GM23338 (cell line): Measurements from ENCODE around the gene ST8SIA6. TPM values are rescaled to one million over a fixed set of nuclear protein-coding genes. Genes with fewer than 3 reads are reported as not detected.

Experiments used
- ATAC-seq: fragments of 200-7000 bp; cut with Tn5 transposase; 3 replicates; pipeline ENCODE4 v1.9.1; 2020
- DNase-seq: peaks from one replicate; pipeline ENCODE4 v3.0.0-alpha.2; 2015; ENCODE audit warnings: low spot score
- H2AFZ ChIP-seq: fragments of 200-600 bp; sonication (generic); 2 replicates; pipeline ENCODE4 v1.8.0; 2016; ENCODE audit warnings: antibody characterized with exemption, mild to moderate bottlenecking, moderate library complexity
- H3F3A ChIP-seq: fragments of 200-600 bp; sonication (generic); replicated peaks from 2 replicates; pipeline ENCODE4 v1.8.0; 2017; ENCODE audit warnings: antibody characterized with exemption, mixed run types, low read depth
- H3K27ac ChIP-seq: fragments of 200-600 bp; sonication (generic); 2 replicates; pipeline ENCODE4 v1.6.1; 2016; ENCODE audit warnings: low read depth
- H3K27me3 ChIP-seq: fragments of 200-600 bp; sonication (generic); 2 replicates; pipeline ENCODE4 v1.8.0; 2016; ENCODE audit warnings: mild to moderate bottlenecking, mixed run types, moderate library complexity; ENCODE audit not compliant: insufficient read depth
- H3K36me3 ChIP-seq: fragments of 200-600 bp; sonication (generic); 2 replicates; pipeline ENCODE4 v1.8.0; 2016; ENCODE audit warnings: mild to moderate bottlenecking; ENCODE audit not compliant: insufficient read depth
- H3K4me1 ChIP-seq: fragments of 200-600 bp; sonication (generic); 2 replicates; pipeline ENCODE4 v1.8.0; 2016; ENCODE audit warnings: mild to moderate bottlenecking, moderate library complexity; ENCODE audit not compliant: insufficient read depth
- H3K4me2 ChIP-seq: fragments of 200-600 bp; sonication (generic); 2 replicates; pipeline ENCODE4 v1.7.1; 2017; ENCODE audit warnings: mixed run types
- H3K4me3 ChIP-seq: fragments of 200-600 bp; sonication (generic); 2 replicates; pipeline ENCODE4 v1.6.1; 2016; ENCODE audit warnings: mixed run types
- H3K79me2 ChIP-seq: fragments of 200-600 bp; sonication (generic); replicated peaks from 2 replicates; pipeline ENCODE4 v1.8.0; 2017; ENCODE audit warnings: mild to moderate bottlenecking; ENCODE audit not compliant: insufficient read depth
- H3K9me2 ChIP-seq: fragments of 200-600 bp; sonication (generic); 2 replicates; pipeline ENCODE4 v1.8.0; 2017; ENCODE audit not compliant: insufficient read depth
- H4K20me1 ChIP-seq: fragments of 200-600 bp; sonication (generic); replicated peaks from 2 replicates; pipeline ENCODE4 v1.8.0; 2017; ENCODE audit warnings: mild to moderate bottlenecking; ENCODE audit not compliant: insufficient read depth
- H3K27ac Mint-ChIP-seq: 2 replicates; pipeline ENCODE4 v1.8.0; 2020; ENCODE audit warnings: inconsistent platforms, mild to moderate bottlenecking, moderate library complexity, mixed read lengths
- H3K27me3 Mint-ChIP-seq: 3 replicates; pipeline ENCODE4 v1.8.0; 2022; ENCODE audit warnings: low read depth, mild to moderate bottlenecking, moderate library complexity, mixed read lengths, inconsistent platforms; ENCODE audit not compliant: insufficient read depth, poor library complexity
- H3K36me3 Mint-ChIP-seq: 3 replicates; pipeline ENCODE4 v1.8.0; 2021; ENCODE audit warnings: low read depth, mild to moderate bottlenecking, inconsistent platforms, moderate library complexity, mixed read lengths
- H3K4me1 Mint-ChIP-seq: 3 replicates; pipeline ENCODE4 v1.8.0; 2020; ENCODE audit warnings: mild to moderate bottlenecking, inconsistent platforms, mixed read lengths
- H3K4me3 Mint-ChIP-seq: 3 replicates; pipeline ENCODE4 v1.8.0; 2021; ENCODE audit warnings: moderate library complexity, mild to moderate bottlenecking, inconsistent platforms, mixed read lengths
- H3K9me3 Mint-ChIP-seq: 3 replicates; pipeline ENCODE4 v1.8.0; 2020; ENCODE audit warnings: moderate library complexity, mild to moderate bottlenecking, inconsistent platforms, mixed read lengths
- CREB1 ChIP-seq: fragments of 250-450 bp; sonication (Bioruptor Pico); IDR thresholded peaks from 2 replicates; pipeline ENCODE4 v1.5.0; 2020; ENCODE audit warnings: low read depth, mild to moderate bottlenecking, moderate library complexity
- EZH2 ChIP-seq: fragments of 200-600 bp; sonication (generic); IDR thresholded peaks from one replicate; pipeline ENCODE4 v1.8.0; 2017; ENCODE audit warnings: antibody characterized with exemption, mild to moderate bottlenecking, low read depth; ENCODE audit not compliant: unreplicated experiment
- EZH2phosphoT487 ChIP-seq: fragments of 200-600 bp; sonication (generic); IDR thresholded peaks from one replicate; pipeline ENCODE4 v1.8.1; 2018; ENCODE audit warnings: antibody characterized with exemption; ENCODE audit not compliant: unreplicated experiment
- JUNB ChIP-seq: IDR thresholded peaks from one replicate; pipeline ENCODE4 v1.6.1; 2016; ENCODE audit warnings: antibody characterized with exemption; ENCODE audit not compliant: unreplicated experiment
- STAT1 ChIP-seq: IDR thresholded peaks from one replicate; pipeline ENCODE4 v1.6.1; 2016; ENCODE audit warnings: antibody characterized with exemption; ENCODE audit not compliant: unreplicated experiment
- ZNF331 ChIP-seq: fragments of 250-450 bp; sonication (Bioruptor Pico); IDR thresholded peaks from 2 replicates; pipeline ENCODE4 v1.5.0; 2020; ENCODE audit warnings: low read depth, mild to moderate bottlenecking, moderate library complexity
- ZNF462 ChIP-seq: fragments of 250-450 bp; sonication (Bioruptor Pico); IDR thresholded peaks from 2 replicates; pipeline ENCODE4 v1.5.0; 2020; ENCODE audit warnings: mild to moderate bottlenecking, moderate library complexity
- polyA plus RNA-seq: library from polyadenylated mRNA; unstranded; fragments of >200 nt; fragmentation: Nextera tagmentation; extraction: Ambion mirVana; gene quantifications from 2 replicates; pipeline ENCODE4 v1.2.1, GENCODE V29; 2016
- total RNA-seq: library from RNA; depleted of rRNA; stranded (reverse); fragments of >200 nt; shearing (Covaris generic); gene quantifications from 2 replicates; pipeline ENCODE4 v1.2.3, GENCODE V29; 2014

ST8SIA6 gene
- total and polyA plus RNA-seq, 2 experiments from 2014 or later = 1.6 to 2.3 TPM

DNA sequence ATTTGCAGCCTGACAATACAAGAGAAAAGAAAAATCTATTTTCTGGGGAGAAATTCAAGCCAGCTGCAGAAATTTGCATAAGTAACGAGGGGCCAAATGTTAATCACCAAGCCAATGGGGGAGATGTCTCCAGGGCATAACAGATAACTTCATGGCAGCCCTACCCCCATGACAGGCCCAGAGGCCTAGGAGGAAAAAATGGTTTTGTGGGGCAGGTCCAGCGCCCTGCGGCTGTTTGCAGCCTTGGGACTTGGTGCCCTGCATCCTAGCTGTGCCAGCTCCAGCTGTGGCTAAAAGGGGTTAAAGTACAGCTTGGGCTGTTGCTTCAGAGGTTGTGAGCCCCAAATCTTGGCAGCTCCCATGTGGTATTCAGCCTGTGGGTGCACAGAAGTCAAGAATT lies 172.1 kb downstream of the ST8SIA6 start (continued):
- no peak for TF ChIP-seq CREB1

GRCh38 chr10:17278607-17279240 lies 175.7 kb downstream of the ST8SIA6 start:
- H3K4me1 Mint-ChIP-seq = no peaks in the 10 kb centered on the region
- H3K4me3 Mint-ChIP-seq = no peak overlapping the region
- TF ChIP-seq JUNB (no peak), ZNF331 (CRISPR knock-in tag) (no peak), ZNF462 (CRISPR knock-in tag) (no peak), STAT1 (no peak), EZH2phosphoT487 (no peak), EZH2 (no peak), CREB1 (no peak)
- no peaks in the 10 kb centered on the region for H4K20me1 ChIP-seq
- no peaks in the 10 kb centered on the region for H3K9me2 ChIP-seq
- peaks cover 37% of the 10 kb centered on the region for H3K36me3 Mint-ChIP-seq
- H3K27me3 ChIP-seq = no peaks in the 10 kb centered on the region
- no peak overlapping the region for H3K27ac Mint-ChIP-seq
- H3K36me3 ChIP-seq = no peaks in the 10 kb centered on the region; the same call in 1 of the 2 replicates
- DNase-seq (no peak), ATAC-seq (no peak)
- H3K27ac ChIP-seq = no peak overlapping the region
- H3K9me3 Mint-ChIP-seq = peaks cover 73% of the 10 kb centered on the region
- peaks cover 1% of the 10 kb centered on the region for H3K27me3 Mint-ChIP-seq
- no peaks in the 10 kb centered on the region for H3F3A ChIP-seq
- H3K4me1 ChIP-seq = no peaks in the 10 kb centered on the region
- H2AFZ ChIP-seq = no peak overlapping the region
- no peak overlapping the region for H3K4me2 ChIP-seq
- H3K4me3 ChIP-seq = no peak overlapping the region
- no peaks in the 10 kb centered on the region for H3K79me2 ChIP-seq
